Breast epithelium (tissue), 4 donors: ENCODE measurements around the gene NCOA5. TPM values are rescaled to one million over a fixed set of nuclear protein-coding genes. Genes with fewer than 3 reads are reported as not detected.

Experiments
- DNase-seq, 2 donors: peaks; one replicate each; pipeline ENCODE4 v3.0.0-alpha.2; 2019; ENCODE audit warnings: low spot score in 2 of 2
- H3K27ac ChIP-seq, 2 donors: fragments of 200-600 bp; sonication (generic) in 1 of 2; one replicate each; pipeline ENCODE4 v1.5.1; 2016 to 2019; ENCODE audit warnings: mild to moderate bottlenecking in 1 of 2
- H3K27me3 ChIP-seq, 2 donors: fragments of 200-600 bp; sonication (generic) in 1 of 2; one replicate each; pipeline versions ENCODE4 v1.5.1 to v1.6.0; 2017 to 2019; ENCODE audit warnings: control low read depth in 1 of 2, mild to moderate bottlenecking in 1 of 2
- H3K36me3 ChIP-seq: fragments of 200-600 bp; one replicate; pipeline ENCODE4 v1.5.1; 2019
- H3K4me1 ChIP-seq, 2 donors: fragments of 200-600 bp; sonication (generic); one replicate each; pipeline ENCODE4 v1.5.1; 2016 to 2019; ENCODE audit warnings: control low read depth in 1 of 2
- H3K4me3 ChIP-seq, 3 donors: fragments of 200-600 bp; sonication (generic); 1 replicate in 2 of 3; 2 replicates in 1 of 3; pipeline ENCODE4 v1.5.1; 2016 to 2019; ENCODE audit warnings: mild to moderate bottlenecking in 3 of 3, moderate library complexity in 2 of 3
- H3K9me3 ChIP-seq, 2 donors: fragments of 200-600 bp; sonication (generic) in 1 of 2; one replicate each; pipeline ENCODE4 v1.5.1; 2016 to 2019; ENCODE audit warnings: control low read depth in 1 of 2
- POLR2A ChIP-seq: fragments of 450-650 bp; IDR thresholded peaks from one replicate; pipeline ENCODE4 v1.6.1; 2016; ENCODE audit warnings: antibody characterized with exemption, mild to moderate bottlenecking, moderate library complexity
- POLR2AphosphoS5 ChIP-seq, 3 donors: sonication (generic); formaldehyde crosslinking; IDR thresholded peaks; one replicate each; pipeline ENCODE4 v1.6.1; 2017; ENCODE audit warnings: antibody characterized with exemption in 3 of 3
- intact Hi-C: fragments of 100-400 bp; cut with DNase I; formaldehyde crosslinking; loops from one replicate; pipeline ENCODE4 v1.15.1; 2023; ENCODE audit warnings: low total_unique reads
- total RNA-seq, 3 donors: library from RNA; depleted of rRNA; stranded (reverse); fragments of >200 nt; gene quantifications; one replicate each; pipeline ENCODE4 v1.1.0, GENCODE V29; 2016
- TF ChIP-seq, protein P1 (sequence below), 3 donors: fragments of 450-650 bp; IDR thresholded peaks; one replicate each; pipeline ENCODE4 v1.5.1; 2016 to 2017; ENCODE audit warnings: antibody characterized with exemption in 3 of 3, mild to moderate bottlenecking in 3 of 3, moderate library complexity in 3 of 3

Gene NCOA5
- total RNA-seq, 3 donors from 2014 or later, result 30.1 to 59.7 (median 36.1) TPM

DNA sequence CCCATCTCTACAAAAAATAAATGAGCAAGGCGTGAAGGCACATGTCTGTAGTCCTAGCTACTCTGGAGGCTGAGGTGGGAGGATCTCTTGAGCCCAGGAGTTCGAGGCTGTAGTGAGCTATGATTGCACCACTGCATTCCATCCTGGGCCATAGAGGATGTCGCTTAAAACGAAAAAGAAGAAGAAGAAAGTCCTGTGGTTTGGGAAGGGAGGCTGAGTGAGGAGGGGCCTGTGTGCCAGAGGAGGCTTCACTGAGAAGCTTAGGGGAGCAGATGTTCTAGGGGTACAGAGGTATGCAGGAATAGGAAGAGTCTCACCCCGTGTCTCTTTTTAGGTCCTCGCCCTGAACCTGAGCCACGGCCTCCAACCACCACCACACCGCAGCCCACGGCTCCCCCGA, 76.8 kb downstream of the NCOA5 start:
- H3K27me3 ChIP-seq, result peaks cover 0 to 95% of the 10 kb centered on the region in 2 donors
- H3K27ac ChIP-seq, result no peak overlapping the region
- intact Hi-C loops, result no loop called here

DNA sequence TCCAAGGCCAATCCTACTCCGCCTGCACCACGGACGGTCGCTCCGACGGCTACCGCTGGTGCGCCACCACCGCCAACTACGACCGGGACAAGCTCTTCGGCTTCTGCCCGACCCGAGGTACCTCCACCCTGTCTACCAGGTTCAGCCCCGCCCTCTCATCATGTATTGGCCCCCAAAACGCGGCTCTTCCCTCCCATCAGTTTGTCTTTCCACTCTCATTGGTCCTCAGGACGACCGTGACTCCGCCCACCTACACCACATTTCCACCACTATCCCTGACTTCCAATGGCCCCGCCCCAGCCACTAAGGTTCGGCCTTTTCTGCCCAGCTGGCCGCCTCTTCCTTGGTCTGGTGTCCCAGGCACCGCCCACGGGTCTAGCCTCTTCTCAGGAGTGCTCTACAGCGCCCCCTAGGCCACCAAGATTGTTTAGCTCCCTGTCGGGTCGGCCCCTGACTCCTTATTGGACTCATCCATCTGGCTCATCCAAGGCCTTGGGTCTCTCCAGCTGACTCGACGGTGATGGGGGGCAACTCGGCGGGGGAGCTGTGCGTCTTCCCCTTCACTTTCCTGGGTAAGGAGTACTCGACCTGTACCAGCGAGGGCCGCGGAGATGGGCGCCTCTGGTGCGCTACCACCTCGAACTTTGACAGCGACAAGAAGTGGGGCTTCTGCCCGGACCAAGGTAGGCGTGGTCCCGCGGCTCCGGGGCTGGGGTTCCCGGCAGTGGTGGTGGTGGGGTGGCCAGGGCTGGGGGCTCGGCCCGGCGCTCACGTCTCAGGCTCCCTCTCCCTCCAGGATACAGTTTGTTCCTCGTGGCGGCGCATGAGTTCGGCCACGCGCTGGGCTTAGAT, 77.9 kb downstream of the NCOA5 start:
- Histone ChIP-seq H3K36me3 (no peaks in the 10 kb centered on the region), H3K27ac (no peak overlapping the region), H3K27me3 (peaks cover 0 to 96% of the 10 kb centered on the region in 2 donors), H3K4me3 (no peak overlapping the region), H3K9me3 (no peaks in the 10 kb centered on the region), H3K4me1 (no peaks in the 10 kb centered on the region)
- intact Hi-C loops, result no loop called here
- TF ChIP-seq, protein P1, sequence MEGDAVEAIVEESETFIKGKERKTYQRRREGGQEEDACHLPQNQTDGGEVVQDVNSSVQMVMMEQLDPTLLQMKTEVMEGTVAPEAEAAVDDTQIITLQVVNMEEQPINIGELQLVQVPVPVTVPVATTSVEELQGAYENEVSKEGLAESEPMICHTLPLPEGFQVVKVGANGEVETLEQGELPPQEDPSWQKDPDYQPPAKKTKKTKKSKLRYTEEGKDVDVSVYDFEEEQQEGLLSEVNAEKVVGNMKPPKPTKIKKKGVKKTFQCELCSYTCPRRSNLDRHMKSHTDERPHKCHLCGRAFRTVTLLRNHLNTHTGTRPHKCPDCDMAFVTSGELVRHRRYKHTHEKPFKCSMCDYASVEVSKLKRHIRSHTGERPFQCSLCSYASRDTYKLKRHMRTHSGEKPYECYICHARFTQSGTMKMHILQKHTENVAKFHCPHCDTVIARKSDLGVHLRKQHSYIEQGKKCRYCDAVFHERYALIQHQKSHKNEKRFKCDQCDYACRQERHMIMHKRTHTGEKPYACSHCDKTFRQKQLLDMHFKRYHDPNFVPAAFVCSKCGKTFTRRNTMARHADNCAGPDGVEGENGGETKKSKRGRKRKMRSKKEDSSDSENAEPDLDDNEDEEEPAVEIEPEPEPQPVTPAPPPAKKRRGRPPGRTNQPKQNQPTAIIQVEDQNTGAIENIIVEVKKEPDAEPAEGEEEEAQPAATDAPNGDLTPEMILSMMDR (IDR thresholded peaks at IDR 0.05), result no peak
- TF ChIP-seq POLR2A (no peak), POLR2AphosphoS5 (IDR thresholded peaks at IDR 0.05) (no peak)
- peak in 1 of 2 donors; percentile 27 for DNase-seq

More for the DNA sequence above, 76.8 kb downstream of the NCOA5 start:
- Histone ChIP-seq H3K4me1 (no peaks in the 10 kb centered on the region), H3K36me3 (no peaks in the 10 kb centered on the region), H3K9me3 (no peaks in the 10 kb centered on the region), H3K4me3 (no peak overlapping the region)
- no peak for DNase-seq
- TF ChIP-seq, protein P1 (IDR thresholded peaks at IDR 0.05), result no peak
- TF ChIP-seq POLR2A (no peak), POLR2AphosphoS5 (IDR thresholded peaks at IDR 0.05) (no peak)

Other genes with a start within 250 kb of the NCOA5 start
- gene ACOT8, start 232.6 kb downstream of the NCOA5 start, total RNA-seq, result 10 to 100 TPM; 33.4 to 48.9 (median 37.3) TPM
- 1 to 10 TPM; 1.9 to 5.4 (median 4.9) TPM for gene ZSWIM3, start 232.3 kb downstream of the NCOA5 start, total RNA-seq
- 10 to 100 TPM in 1 of 3 donors, 1 to 10 TPM in 2; 6.9 to 11.4 (median 7.5) TPM for gene ZSWIM1, start 208.7 kb downstream of the NCOA5 start, total RNA-seq
- 1 to 10 TPM; 3.4 to 3.9 (median 3.7) TPM for gene SPATA25, start 202.3 kb downstream of the NCOA5 start, total RNA-seq
- 1 to 10 TPM; 7.5 to 9.7 (median 8.8) TPM for gene NEURL2, start 198.8 kb downstream of the NCOA5 start, total RNA-seq
- gene CTSA, start 198.6 kb downstream of the NCOA5 start, total RNA-seq, result 100 to 1,000 TPM in 1 of 3 donors, 10 to 100 TPM in 2; 42.0 to 136 (median 55.6) TPM
- 100 to 1,000 TPM in 1 of 3 donors, 10 to 100 TPM in 2; 78.3 to 405 (median 100.0) TPM for gene PLTP, start 177.8 kb downstream of the NCOA5 start, total RNA-seq
- 10 to 100 TPM; 28.2 to 40.2 (median 30.8) TPM for gene PCIF1, start 155.3 kb downstream of the NCOA5 start, total RNA-seq
- gene ZNF335, start 117.8 kb downstream of the NCOA5 start, total RNA-seq, result 10 to 100 TPM; 12.6 to 25.9 (median 20.6) TPM
- 1 to 10 TPM in 2 of 3 donors, under 1 TPM in 1; 0.98 to 7.8 (median 5.9) TPM for gene MMP9, start 81.1 kb downstream of the NCOA5 start, total RNA-seq
- gene SLC12A5, start 60.7 kb downstream of the NCOA5 start, total RNA-seq, result under 1 TPM in 1 of 3 donors, not detected in 2; 0.33 TPM
- 10 to 100 TPM; 11.7 to 21.6 (median 17.0) TPM for gene CD40, start 28.4 kb upstream of the NCOA5 start, total RNA-seq
- under 1 TPM; 0.15 to 0.66 (median 0.16) TPM for gene CDH22, start 218.5 kb upstream of the NCOA5 start, total RNA-seq